A549 (cell line): ENCODE measurements around the gene SUMF1. TPM values are rescaled to one million over a fixed set of nuclear protein-coding genes. Genes with fewer than 3 reads are reported as not detected.

ENCODE experiments used
- ATAC-seq, 2 experiments: fragments of 200-7000 bp in 1 of 2; fragments of >200 bp in 1 of 2; cut with Nextera tagmentation in 1 of 2; cut with Tn5 transposase in 1 of 2; 3 replicates each; pipeline versions ENCODE4 v1.8.0 to v1.9.1; 2018 to 2020; ENCODE audit warnings: mild to moderate bottlenecking in 1 of 2, moderate library complexity in 1 of 2
- CTCF ChIA-PET: fragments of 300-600 bp; sonication (Branson Sonifier 250); formaldehyde crosslinking; extraction: SDS; loops from one replicate; lab custom pipeline; 2021; ENCODE audit warnings: antibody characterized with exemption, inconsistent platforms; lab: Yijun Ruan, JAX
- POLR2A ChIA-PET: fragments of 350-600 bp; formaldehyde crosslinking; extraction: SDS; loops from one replicate; lab custom pipeline; 2021; ENCODE audit warnings: antibody characterized with exemption, inconsistent platforms; lab: Yijun Ruan, JAX
- DNase-seq, 2 experiments: peaks; one replicate each; pipeline versions ENCODE4 v3.0.0 to v3.0.0-alpha.2; 2011 to 2016; ENCODE audit warnings: low read depth in 1 of 2, low spot score in 1 of 2
- FAIRE-seq: peaks from 2 replicates; lab custom pipeline; 2011; peaks lifted over from hg19 to GRCh38; lab: Jason Lieb, UNC
- H3K27ac ChIP-seq, 2 experiments: fragments of >200 bp; sonication (Bioruptor Twin); formaldehyde crosslinking; 3 replicates each; pipeline ENCODE4 v1.5.1; 2016 to 2017
- H3K4me1 ChIP-seq: fragments of >200 bp; sonication (Bioruptor Twin); formaldehyde crosslinking; 3 replicates; pipeline ENCODE4 v1.6.1; 2016
- H3K4me2 ChIP-seq: fragments of >200 bp; sonication (Bioruptor Twin); formaldehyde crosslinking; 3 replicates; pipeline ENCODE4 v1.6.1; 2016
- H3K4me3 ChIP-seq: fragments of >200 bp; sonication (Bioruptor Twin); formaldehyde crosslinking; 3 replicates; pipeline ENCODE4 v1.5.1; 2016
- H3K9me3 ChIP-seq: fragments of >200 bp; sonication (Bioruptor Twin); formaldehyde crosslinking; 3 replicates; pipeline ENCODE4 v1.6.1; 2016
- CHD4 ChIP-seq: fragments of 200-600 bp; sonication (generic); IDR thresholded peaks from 2 replicates; pipeline ENCODE4 v1.6.1; 2016; ENCODE audit warnings: antibody characterized with exemption, mild to moderate bottlenecking, borderline replicate concordance
- EHF ChIP-seq: fragments of 250-450 bp; sonication (Bioruptor Pico); IDR thresholded peaks from 2 replicates; pipeline ENCODE4 v1.5.0; 2020; ENCODE audit warnings: mild to moderate bottlenecking
- EHMT2 ChIP-seq: fragments of 200-600 bp; sonication (generic); IDR thresholded peaks from 2 replicates; pipeline ENCODE4 v1.6.1; 2016; ENCODE audit warnings: antibody characterized with exemption, low read depth, mild to moderate bottlenecking, moderate library complexity
- EP300 ChIP-seq, 2 experiments: fragments of >200 bp; sonication (Bioruptor Twin); formaldehyde crosslinking; IDR thresholded peaks; 2 replicates in 1 of 2; 3 replicates in 1 of 2; pipeline ENCODE4 v1.6.1; 2016 to 2017
- ESRRA ChIP-seq: fragments of 150-350 bp; IDR thresholded peaks from 2 replicates; pipeline ENCODE4 v1.6.1; 2014; ENCODE audit warnings: mild to moderate bottlenecking, low read length, borderline replicate concordance
- FOXS1 ChIP-seq: fragments of 250-450 bp; sonication (Bioruptor Pico); IDR thresholded peaks from 2 replicates; pipeline ENCODE4 v1.5.0; 2020; ENCODE audit warnings: mild to moderate bottlenecking, moderate library complexity
- HDAC2 ChIP-seq: fragments of 200-600 bp; sonication (generic); IDR thresholded peaks from 2 replicates; pipeline ENCODE4 v1.6.1; 2016
- HOXB5 ChIP-seq: fragments of 250-450 bp; sonication (Bioruptor Pico); IDR thresholded peaks from 2 replicates; pipeline ENCODE4 v1.5.0; 2020; ENCODE audit warnings: mild to moderate bottlenecking, moderate library complexity
- JUNB ChIP-seq: fragments of >200 bp; sonication (Bioruptor Twin); formaldehyde crosslinking; IDR thresholded peaks from 2 replicates; pipeline ENCODE4 v1.6.1; 2016
- KDM5A ChIP-seq: fragments of 200-600 bp; sonication (generic); IDR thresholded peaks from 2 replicates; pipeline ENCODE4 v1.6.1; 2016; ENCODE audit warnings: antibody characterized with exemption, mild to moderate bottlenecking
- MAFK ChIP-seq: fragments of 450-650 bp; IDR thresholded peaks from 2 replicates; pipeline ENCODE4 v1.6.1; 2014; ENCODE audit not compliant: partially characterized antibody
- MAZ ChIP-seq: fragments of 150-350 bp; IDR thresholded peaks from 2 replicates; pipeline ENCODE4 v1.6.1; 2014; ENCODE audit warnings: antibody characterized with exemption, low read depth, low read length, borderline replicate concordance
- MYC ChIP-seq: IDR thresholded peaks from 2 replicates; pipeline ENCODE4 v1.6.1; 2012; ENCODE audit warnings: mild to moderate bottlenecking, inconsistent platforms, low read length, improper control_type of control experiment, borderline replicate concordance
- NFE2L2 ChIP-seq: fragments of 150-350 bp; conservative IDR thresholded peaks from 2 replicates; pipeline ENCODE4 v1.6.1; 2014; ENCODE audit warnings: low read length
- PHF8 ChIP-seq: fragments of 200-600 bp; sonication (generic); IDR thresholded peaks from 2 replicates; pipeline ENCODE4 v1.6.1; 2016; ENCODE audit warnings: low read depth, mild to moderate bottlenecking, antibody characterized with exemption, moderate library complexity, borderline replicate concordance
- POLR2A ChIP-seq: IDR thresholded peaks from 2 replicates; pipeline ENCODE4 v1.6.1; 2012; ENCODE audit warnings: mild to moderate bottlenecking, low read length
- RAD21 ChIP-seq, 2 experiments: fragments of >200 bp in 1 of 2; sonication (Bioruptor Twin) in 1 of 2; formaldehyde crosslinking in 1 of 2; IDR thresholded peaks in 1 of 2; conservative IDR thresholded peaks in 1 of 2; 2 replicates in 1 of 2; 3 replicates in 1 of 2; pipeline ENCODE4 v1.6.1; 2012 to 2018; ENCODE audit warnings: inconsistent platforms in 1 of 2
- RARB ChIP-seq: fragments of 250-450 bp; sonication (Bioruptor Pico); IDR thresholded peaks from 2 replicates; pipeline ENCODE4 v1.8.0; 2021; ENCODE audit warnings: mild to moderate bottlenecking, moderate library complexity
- SMC3 ChIP-seq: fragments of >200 bp; sonication (Bioruptor Twin); formaldehyde crosslinking; IDR thresholded peaks from 3 replicates; pipeline ENCODE4 v1.6.1; 2018; ENCODE audit warnings: inconsistent platforms
- TFCP2L1 ChIP-seq: fragments of 250-450 bp; sonication (Bioruptor Pico); IDR thresholded peaks from 2 replicates; pipeline ENCODE4 v1.5.0; 2021; ENCODE audit warnings: mild to moderate bottlenecking
- ZC3H11A ChIP-seq: fragments of 450-650 bp; IDR thresholded peaks from 2 replicates; pipeline ENCODE4 v1.6.1; 2014; ENCODE audit warnings: antibody characterized with exemption, mild to moderate bottlenecking
- WGBS: methylation state at CpG from one replicate; pipeline ENCODE4 v1.1.6; 2017; ENCODE audit errors: missing lambda C conversion rate; 5-methylcytosine and 5-hydroxymethylcytosine counted together
- polyA plus RNA-seq, 4 experiments: library from polyadenylated mRNA; depleted of rRNA in 3 of 4; stranded (reverse); fragments of >200 nt; fragmentation: RNase III in 1 of 4; extraction: RNeasy Plus Mini Kit Qiagen cat#74134 plus additional on column Dnase treatment in 1 of 4; gene quantifications; 2 replicates in 3 of 4; 3 replicates in 1 of 4; pipeline ENCODE4 v1.2.3, GENCODE V29; 2011 to 2017
- TF ChIP-seq, protein P1 (sequence below): IDR thresholded peaks from 2 replicates; pipeline ENCODE4 v1.6.1; 2012; ENCODE audit warnings: low read depth, borderline replicate concordance
- TF ChIP-seq, protein P2 (sequence below): fragments of >200 bp; sonication (Bioruptor Twin); formaldehyde crosslinking; IDR thresholded peaks from 3 replicates; pipeline ENCODE4 v1.5.1; 2016
- TF ChIP-seq, protein P3 (sequence below): fragments of 250-450 bp; sonication (Bioruptor Pico); IDR thresholded peaks from 2 replicates; pipeline ENCODE4 v1.5.0; 2020; ENCODE audit warnings: low read depth, mild to moderate bottlenecking, moderate library complexity
- TF ChIP-seq, protein P4 (sequence below): fragments of 450-650 bp; IDR thresholded peaks from 2 replicates; pipeline ENCODE4 v1.6.1; 2014; ENCODE audit warnings: antibody characterized with exemption

SUMF1 gene
- polyA plus RNA-seq, 2 of the 4 experiments (the other 2 are of a cell fraction), result 20.9 to 25.4 TPM

DNA sequence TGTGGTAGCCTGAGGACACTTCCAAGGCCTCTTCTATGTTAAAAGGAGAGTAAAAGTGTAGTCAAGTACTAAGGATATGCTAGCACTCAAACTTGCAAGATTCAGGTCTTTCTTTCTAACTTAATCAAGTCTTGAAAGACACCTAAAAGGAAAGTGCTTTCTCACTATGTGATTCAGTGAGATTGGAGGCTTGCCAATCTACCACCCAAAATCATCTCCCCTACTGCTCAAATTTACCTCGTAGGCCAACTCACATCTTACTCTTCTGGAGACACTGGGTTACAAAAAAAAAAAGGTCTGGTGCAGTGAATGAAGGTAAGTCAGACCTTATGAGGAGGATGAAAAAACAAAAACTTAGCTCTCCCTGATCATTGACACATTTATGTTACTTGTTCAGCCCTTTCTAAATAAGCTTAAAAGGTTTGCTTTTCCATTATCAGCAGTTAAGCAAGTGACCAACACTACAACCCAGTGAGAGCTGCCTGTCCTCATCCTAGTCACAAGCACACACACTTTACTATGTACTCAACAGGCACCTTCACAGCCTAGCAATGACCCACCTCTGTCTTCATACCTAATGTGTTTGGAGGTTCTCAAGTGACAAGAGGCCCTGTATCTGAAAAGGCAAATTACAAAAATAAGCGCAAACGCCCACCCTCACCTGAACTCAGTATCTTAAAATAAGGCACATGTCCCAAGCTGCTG, 19.6 kb downstream of the SUMF1 start:
- TF ChIP-seq KDM5A (no peak), POLR2A (no peak), PHF8 (no peak), SMC3 (no peak), ESRRA (no peak), RARB (CRISPR knock-in tag) (no peak)
- no peak for DNase-seq
- no peaks in the 10 kb centered on the region for H3K9me3 ChIP-seq
- H3K4me1 ChIP-seq, result no peaks in the 10 kb centered on the region
- no peak overlapping the region for H3K27ac ChIP-seq
- POLR2A ChIA-PET, result interaction anchor here (1.4 kb wide), 1 partner anchor 46 kb away, joined by 4 read pairs; the partner anchor contains the start of gene ITPR1
- no peak overlapping the region for H3K4me3 ChIP-seq
- CTCF ChIA-PET, result interaction anchor here (1.0 kb wide), 1 partner anchor 23 kb away, joined by 3 read pairs; no protein-coding TSS in a partner anchor
- H3K4me2 ChIP-seq, result no peak overlapping the region
- no peak for FAIRE-seq
- 73% methylated on average over 3 of the region's 3 CpGs for whole genome bisulfite sequencing
- no peak for ATAC-seq

DNA sequence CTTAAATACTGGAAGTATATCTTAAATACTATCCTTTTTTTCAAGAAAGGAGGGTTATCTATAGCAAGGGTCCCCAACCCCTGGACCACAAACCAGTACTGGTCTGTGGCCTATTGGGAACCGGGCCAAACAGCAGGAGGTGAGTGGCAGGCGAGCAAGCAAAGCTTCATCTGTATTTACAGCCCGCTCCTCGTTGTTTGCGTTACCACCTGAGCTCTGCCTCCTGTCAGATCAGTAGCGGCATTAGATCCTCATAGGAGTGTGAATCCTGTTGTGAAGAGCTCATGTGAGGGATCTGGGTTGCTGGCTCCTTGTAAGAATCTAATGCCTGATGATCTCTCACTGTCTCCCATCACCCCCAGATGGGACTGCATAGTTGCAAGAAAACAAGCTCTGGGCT, 26.1 kb downstream of the SUMF1 start:
- CTCF ChIA-PET, result no interaction called here

GRCh38 chr3:4438296-4438695, 28.8 kb downstream of the SUMF1 start:
- 79% methylated on average over 1 of the region's 1 CpG for WGBS

More for the DNA sequence above, 26.1 kb downstream of the SUMF1 start:
- Histone ChIP-seq H3K4me1 (no peaks in the 10 kb centered on the region), H3K9me3 (no peaks in the 10 kb centered on the region), H3K27ac (no peak overlapping the region), H3K4me2 (no peak overlapping the region), H3K4me3 (no peak overlapping the region)
- POLR2A ChIA-PET, result no interaction called here
- 88% methylated on average over 6 of the region's 6 CpGs for WGBS
- TF ChIP-seq, protein P1, sequence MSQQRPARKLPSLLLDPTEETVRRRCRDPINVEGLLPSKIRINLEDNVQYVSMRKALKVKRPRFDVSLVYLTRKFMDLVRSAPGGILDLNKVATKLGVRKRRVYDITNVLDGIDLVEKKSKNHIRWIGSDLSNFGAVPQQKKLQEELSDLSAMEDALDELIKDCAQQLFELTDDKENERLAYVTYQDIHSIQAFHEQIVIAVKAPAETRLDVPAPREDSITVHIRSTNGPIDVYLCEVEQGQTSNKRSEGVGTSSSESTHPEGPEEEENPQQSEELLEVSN, result no peak
- TF ChIP-seq POLR2A (no peak), RARB (CRISPR knock-in tag) (no peak), MYC (no peak), MAFK (no peak)
- FAIRE-seq, result no peak
- DNase-seq, result no peak
- ATAC-seq, result no peak

More at GRCh38 chr3:4438296-4438695, 28.8 kb downstream of the SUMF1 start:
- Histone ChIP-seq H3K4me3 (no peak overlapping the region), H3K27ac (no peak overlapping the region), H3K4me2 (no peak overlapping the region), H3K4me1 (no peaks in the 10 kb centered on the region), H3K9me3 (no peaks in the 10 kb centered on the region)
- ChIA-PET CTCF (interaction anchor here (1.3 kb wide), 1 partner anchor 196 kb away, joined by 3 read pairs; no protein-coding TSS in a partner anchor), POLR2A (no interaction called here)
- TF ChIP-seq EP300 (IDR thresholded peaks at IDR 0.05) (no peak), ZC3H11A (no peak), EHMT2 (no peak), RAD21 (conservative IDR thresholded peaks at IDR 0.05 in 1 of 2, IDR thresholded peaks at IDR 0.05 in 1 of 2) (no peak), POLR2A (no peak), TFCP2L1 (CRISPR knock-in tag) (no peak), HOXB5 (CRISPR knock-in tag) (no peak), JUNB (no peak), ESRRA (no peak), EHF (CRISPR knock-in tag) (no peak), NFE2L2 (no peak), HDAC2 (no peak), MAZ (no peak), FOXS1 (no peak), CHD4 (no peak)
- TF ChIP-seq, protein P2, sequence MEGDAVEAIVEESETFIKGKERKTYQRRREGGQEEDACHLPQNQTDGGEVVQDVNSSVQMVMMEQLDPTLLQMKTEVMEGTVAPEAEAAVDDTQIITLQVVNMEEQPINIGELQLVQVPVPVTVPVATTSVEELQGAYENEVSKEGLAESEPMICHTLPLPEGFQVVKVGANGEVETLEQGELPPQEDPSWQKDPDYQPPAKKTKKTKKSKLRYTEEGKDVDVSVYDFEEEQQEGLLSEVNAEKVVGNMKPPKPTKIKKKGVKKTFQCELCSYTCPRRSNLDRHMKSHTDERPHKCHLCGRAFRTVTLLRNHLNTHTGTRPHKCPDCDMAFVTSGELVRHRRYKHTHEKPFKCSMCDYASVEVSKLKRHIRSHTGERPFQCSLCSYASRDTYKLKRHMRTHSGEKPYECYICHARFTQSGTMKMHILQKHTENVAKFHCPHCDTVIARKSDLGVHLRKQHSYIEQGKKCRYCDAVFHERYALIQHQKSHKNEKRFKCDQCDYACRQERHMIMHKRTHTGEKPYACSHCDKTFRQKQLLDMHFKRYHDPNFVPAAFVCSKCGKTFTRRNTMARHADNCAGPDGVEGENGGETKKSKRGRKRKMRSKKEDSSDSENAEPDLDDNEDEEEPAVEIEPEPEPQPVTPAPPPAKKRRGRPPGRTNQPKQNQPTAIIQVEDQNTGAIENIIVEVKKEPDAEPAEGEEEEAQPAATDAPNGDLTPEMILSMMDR, result no peak
- TF ChIP-seq, protein P3, sequence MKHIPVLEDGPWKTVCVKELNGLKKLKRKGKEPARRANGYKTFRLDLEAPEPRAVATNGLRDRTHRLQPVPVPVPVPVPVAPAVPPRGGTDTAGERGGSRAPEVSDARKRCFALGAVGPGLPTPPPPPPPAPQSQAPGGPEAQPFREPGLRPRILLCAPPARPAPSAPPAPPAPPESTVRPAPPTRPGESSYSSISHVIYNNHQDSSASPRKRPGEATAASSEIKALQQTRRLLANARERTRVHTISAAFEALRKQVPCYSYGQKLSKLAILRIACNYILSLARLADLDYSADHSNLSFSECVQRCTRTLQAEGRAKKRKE (CRISPR knock-in tag), result no peak
- TF ChIP-seq, protein P4, sequence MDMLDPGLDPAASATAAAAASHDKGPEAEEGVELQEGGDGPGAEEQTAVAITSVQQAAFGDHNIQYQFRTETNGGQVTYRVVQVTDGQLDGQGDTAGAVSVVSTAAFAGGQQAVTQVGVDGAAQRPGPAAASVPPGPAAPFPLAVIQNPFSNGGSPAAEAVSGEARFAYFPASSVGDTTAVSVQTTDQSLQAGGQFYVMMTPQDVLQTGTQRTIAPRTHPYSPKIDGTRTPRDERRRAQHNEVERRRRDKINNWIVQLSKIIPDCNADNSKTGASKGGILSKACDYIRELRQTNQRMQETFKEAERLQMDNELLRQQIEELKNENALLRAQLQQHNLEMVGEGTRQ, result no peak
- ATAC-seq (no peak), DNase-seq (no peak), FAIRE-seq (no peak)
